Skeletal muscle satellite cell (primary cell): ENCODE measurements around the gene PRKAG2.
"Not testable (repeated sequence)": the region's sequence is repeated elsewhere in the genome, so short reads cannot be mapped to it uniquely, and the experiment has no call there.

Source experiments
- H3K27me3 ChIP-seq: 2 replicates; pipeline ENCODE4 v1.7.0; 2013; ENCODE audit warnings: low read length; ENCODE audit not compliant: control insufficient read depth, insufficient read depth
- H3K36me3 ChIP-seq: 2 replicates; pipeline ENCODE4 v1.7.0; 2013; ENCODE audit warnings: mild to moderate bottlenecking, control low read depth, low read length; ENCODE audit not compliant: insufficient read depth
- H3K4me1 ChIP-seq: 2 replicates; pipeline ENCODE4 v1.7.0; 2013; ENCODE audit warnings: low read length; ENCODE audit not compliant: control insufficient read depth, insufficient read depth
- H3K4me2 ChIP-seq: 2 replicates; pipeline ENCODE4 v1.7.0; 2013; ENCODE audit warnings: mild to moderate bottlenecking, low read length
- H3K4me3 ChIP-seq: 2 replicates; pipeline ENCODE4 v1.7.0; 2013; ENCODE audit warnings: low read length
- H3K9ac ChIP-seq: 2 replicates; pipeline ENCODE4 v1.7.0; 2013; ENCODE audit warnings: mild to moderate bottlenecking, low read depth, low read length, moderate library complexity
- H3K9me3 ChIP-seq: replicated peaks from 2 replicates; pipeline ENCODE4 v1.7.0; 2013; ENCODE audit warnings: mild to moderate bottlenecking, control low read depth, low read length

Gene PRKAG2

GRCh38 chr7:151844071-151844824 lies 32.7 kb downstream of the PRKAG2 start:
- Histone ChIP-seq H3K9me3 (no peaks in the 10 kb centered on the region), H3K4me2 (peak overlapping the region; percentile 45), H3K36me3 (no peaks in the 10 kb centered on the region), H3K4me1 (peaks cover 10% of the 10 kb centered on the region), H3K27me3 (peaks cover 11% of the 10 kb centered on the region), H3K9ac (no peak overlapping the region), H3K4me3 (peak overlapping the region; percentile 18)

GRCh38 chr7:151843181-151843580 lies 33.7 kb downstream of the PRKAG2 start:
- Histone ChIP-seq H3K4me3 (no peak overlapping the region), H3K36me3 (no peaks in the 10 kb centered on the region), H3K4me2 (no peak overlapping the region), H3K4me1 (peaks cover 10% of the 10 kb centered on the region), H3K9ac (no peak overlapping the region), H3K9me3 (no peaks in the 10 kb centered on the region), H3K27me3 (peaks cover 9% of the 10 kb centered on the region)

DNA sequence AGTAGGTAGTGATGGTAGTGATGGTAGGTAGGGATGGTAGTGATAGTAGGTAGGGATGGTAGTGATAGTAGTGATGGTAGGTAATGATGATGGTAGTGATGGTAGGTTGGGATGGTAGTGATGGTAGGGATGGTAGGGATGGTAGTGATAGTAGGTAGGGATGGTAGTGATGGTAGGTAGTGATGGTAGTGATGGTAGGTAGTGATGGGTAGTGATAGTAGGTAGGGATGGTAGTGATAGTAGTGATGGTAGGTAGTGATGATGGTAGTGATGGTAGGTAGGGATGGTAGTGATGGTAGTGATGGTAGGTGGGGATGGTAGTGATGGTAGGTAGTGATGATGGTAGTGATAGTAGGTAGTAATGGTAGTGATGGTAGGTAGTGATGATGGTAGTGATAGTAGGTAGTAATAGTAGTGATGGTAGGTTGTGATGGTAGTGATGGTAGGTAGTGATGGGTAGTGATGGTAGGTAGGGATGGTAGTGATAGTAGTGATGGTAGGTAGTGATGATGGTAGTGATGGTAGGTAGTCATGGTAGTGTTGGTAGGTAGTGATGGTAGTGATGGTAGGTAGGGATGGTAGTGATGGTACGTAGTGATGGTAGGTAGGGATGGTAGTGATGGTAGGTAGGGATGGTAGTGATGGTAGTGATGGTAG lies 35.4 kb downstream of the PRKAG2 start:
- H3K4me2 ChIP-seq, H3K9ac ChIP-seq, H3K9me3 ChIP-seq, H3K4me3 ChIP-seq, H3K36me3 ChIP-seq: not testable (repeated sequence)
- H3K27me3 ChIP-seq = peaks cover 10% of the 10 kb centered on the region
- peaks cover 10% of the 10 kb centered on the region for H3K4me1 ChIP-seq

DNA sequence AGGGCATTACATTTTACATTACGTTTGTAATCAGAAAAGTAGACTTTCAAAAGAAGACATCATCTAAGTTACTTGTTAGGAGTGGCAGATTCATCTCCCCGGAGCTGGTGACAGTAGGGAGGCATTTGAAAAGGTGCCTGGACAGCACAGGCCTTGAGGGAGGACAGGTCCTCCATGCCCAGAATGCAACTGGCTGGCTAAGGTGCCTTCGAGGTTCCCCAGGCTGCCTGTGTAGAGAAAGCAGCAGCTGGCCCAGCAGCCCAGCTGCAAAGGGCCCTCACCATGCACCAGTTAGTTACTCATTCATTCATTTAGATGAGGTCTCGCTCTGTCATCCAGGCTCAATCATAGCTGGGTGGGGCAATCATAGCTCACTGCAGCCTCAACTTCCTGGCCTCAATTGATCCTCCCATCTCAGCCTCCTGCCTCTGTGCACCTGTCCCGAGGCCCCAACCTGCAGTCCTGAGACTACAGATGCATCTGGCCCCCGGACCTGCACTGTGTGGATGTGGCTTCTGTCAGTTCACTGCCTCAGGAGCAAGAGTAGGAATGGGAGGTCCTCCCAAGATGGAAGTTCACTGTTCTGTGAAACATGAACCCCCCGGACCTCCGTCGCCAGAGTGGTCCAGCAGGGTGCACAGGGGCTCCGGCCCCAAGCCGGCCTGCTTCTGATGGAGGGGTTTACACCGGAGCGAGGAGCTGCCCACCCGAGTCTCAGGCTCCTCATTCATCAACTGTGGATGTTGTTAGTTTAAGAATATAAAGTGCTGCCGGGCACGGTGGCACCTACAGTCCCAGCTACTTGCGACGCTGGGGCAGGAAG lies 36.6 kb downstream of the PRKAG2 start:
- Histone ChIP-seq H3K9ac (no peak overlapping the region), H3K9me3 (no peaks in the 10 kb centered on the region), H3K27me3 (peaks cover 22% of the 10 kb centered on the region), H3K4me2 (no peak overlapping the region), H3K4me3 (no peak overlapping the region), H3K4me1 (peaks cover 10% of the 10 kb centered on the region), H3K36me3 (no peaks in the 10 kb centered on the region)

- H3K4me3 ChIP-seq = no peak overlapping the region
- H3K4me1 ChIP-seq = peaks cover 6% of the 10 kb centered on the region
- no peaks in the 10 kb centered on the region for H3K36me3 ChIP-seq
- H3K27me3 ChIP-seq = peaks cover 22% of the 10 kb centered on the region
- no peaks in the 10 kb centered on the region for H3K9me3 ChIP-seq
- no peak overlapping the region for H3K4me2 ChIP-seq
- no peak overlapping the region for H3K9ac ChIP-seq
Measured at GRCh38 chr7:151839451-151839921, 37.4 kb downstream of the PRKAG2 start.

- no peak overlapping the region for H3K4me3 ChIP-seq
Measured at GRCh38 chr7:151838861-151839381, 38.0 kb downstream of the PRKAG2 start.

DNA sequence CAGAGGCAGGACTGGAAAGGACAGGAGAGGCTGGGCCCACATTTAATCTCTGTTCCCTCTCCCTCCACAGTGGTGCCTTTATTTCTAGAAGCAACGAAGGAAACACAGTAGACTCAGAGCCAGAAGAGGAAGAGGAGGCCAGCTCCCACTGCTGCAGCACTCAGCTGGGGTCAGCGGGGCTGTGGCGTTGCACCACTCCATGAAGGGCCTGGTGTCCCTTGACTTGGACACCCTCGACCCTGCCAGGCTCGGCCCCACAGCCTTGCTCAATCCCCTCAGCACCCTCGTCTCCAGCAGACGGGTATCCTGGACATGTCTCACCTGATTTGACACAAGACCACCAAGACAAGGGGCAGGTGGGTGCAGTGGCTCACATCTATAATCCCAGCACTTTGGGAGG lies 38.8 kb downstream of the PRKAG2 start:
- Histone ChIP-seq H3K4me3 (no peak overlapping the region), H3K4me1 (no peaks in the 10 kb centered on the region)

More at GRCh38 chr7:151838861-151839381, 38.0 kb downstream of the PRKAG2 start:
- Histone ChIP-seq H3K9ac (no peak overlapping the region), H3K27me3 (peaks cover 22% of the 10 kb centered on the region), H3K4me2 (no peak overlapping the region), H3K4me1 (peaks cover 1% of the 10 kb centered on the region), H3K9me3 (no peaks in the 10 kb centered on the region), H3K36me3 (no peaks in the 10 kb centered on the region)

GRCh38 chr7:151837285-151838042 lies 39.5 kb downstream of the PRKAG2 start:
- Histone ChIP-seq H3K9me3 (no peaks in the 10 kb centered on the region), H3K4me1 (no peaks in the 10 kb centered on the region), H3K36me3 (no peaks in the 10 kb centered on the region), H3K4me3 (no peak overlapping the region), H3K9ac (no peak overlapping the region), H3K4me2 (no peak overlapping the region), H3K27me3 (peaks cover 19% of the 10 kb centered on the region)

More for the DNA sequence above, 38.8 kb downstream of the PRKAG2 start:
- no peak overlapping the region for H3K4me2 ChIP-seq
- peaks cover 20% of the 10 kb centered on the region for H3K27me3 ChIP-seq
- no peaks in the 10 kb centered on the region for H3K36me3 ChIP-seq
- no peaks in the 10 kb centered on the region for H3K9me3 ChIP-seq
- no peak overlapping the region for H3K9ac ChIP-seq

GRCh38 chr7:151836927-151837205 lies 40.0 kb downstream of the PRKAG2 start:
- H3K4me1 ChIP-seq = no peaks in the 10 kb centered on the region
- peaks cover 20% of the 10 kb centered on the region for H3K27me3 ChIP-seq
- no peak overlapping the region for H3K9ac ChIP-seq
- H3K36me3 ChIP-seq = no peaks in the 10 kb centered on the region
- H3K4me3 ChIP-seq = no peak overlapping the region
- no peak overlapping the region for H3K4me2 ChIP-seq
- no peaks in the 10 kb centered on the region for H3K9me3 ChIP-seq

DNA sequence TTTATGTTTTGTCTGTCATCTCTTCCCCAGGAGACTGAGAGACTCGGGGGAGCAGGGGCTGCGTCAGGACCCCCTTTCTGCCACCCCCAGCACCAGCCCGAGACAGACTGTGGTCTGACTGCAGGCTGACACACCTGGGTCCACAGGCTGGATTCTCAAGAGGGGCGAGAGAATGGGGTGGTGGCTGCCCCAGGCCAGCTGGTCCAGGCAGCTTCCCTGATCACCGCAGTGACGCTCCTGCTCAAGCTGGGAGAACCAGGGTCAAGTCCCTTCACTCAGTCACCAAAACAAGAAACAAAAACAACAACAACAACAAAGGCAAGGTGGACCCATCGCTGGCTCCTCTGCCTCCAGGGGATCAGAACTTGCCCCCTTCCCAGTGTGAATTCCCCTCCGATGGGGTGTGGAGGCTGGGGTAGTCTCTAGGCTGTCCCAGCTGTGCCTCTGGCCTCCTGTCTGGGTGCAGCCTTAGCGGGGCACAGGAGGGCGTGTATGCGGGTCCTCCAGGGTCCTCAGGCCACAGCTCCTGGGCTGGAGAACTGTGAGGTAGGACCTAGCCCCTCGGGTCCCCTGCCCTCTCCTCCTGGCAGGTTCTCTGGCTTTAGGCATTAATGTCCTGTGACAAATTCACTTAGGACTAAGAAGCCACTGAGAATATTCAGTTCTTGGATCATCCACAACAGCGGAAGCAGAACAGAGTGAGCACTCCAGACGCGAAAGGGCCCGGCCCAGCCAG lies 40.6 kb downstream of the PRKAG2 start:
- H3K4me3 ChIP-seq = no peak overlapping the region
- H3K9ac ChIP-seq = no peak overlapping the region
- H3K27me3 ChIP-seq = peaks cover 25% of the 10 kb centered on the region
- H3K4me2 ChIP-seq = no peak overlapping the region
- no peaks in the 10 kb centered on the region for H3K9me3 ChIP-seq
- no peaks in the 10 kb centered on the region for H3K4me1 ChIP-seq
- H3K36me3 ChIP-seq = no peaks in the 10 kb centered on the region
